ENCODE measurements around the gene VAV2.

DNA sequence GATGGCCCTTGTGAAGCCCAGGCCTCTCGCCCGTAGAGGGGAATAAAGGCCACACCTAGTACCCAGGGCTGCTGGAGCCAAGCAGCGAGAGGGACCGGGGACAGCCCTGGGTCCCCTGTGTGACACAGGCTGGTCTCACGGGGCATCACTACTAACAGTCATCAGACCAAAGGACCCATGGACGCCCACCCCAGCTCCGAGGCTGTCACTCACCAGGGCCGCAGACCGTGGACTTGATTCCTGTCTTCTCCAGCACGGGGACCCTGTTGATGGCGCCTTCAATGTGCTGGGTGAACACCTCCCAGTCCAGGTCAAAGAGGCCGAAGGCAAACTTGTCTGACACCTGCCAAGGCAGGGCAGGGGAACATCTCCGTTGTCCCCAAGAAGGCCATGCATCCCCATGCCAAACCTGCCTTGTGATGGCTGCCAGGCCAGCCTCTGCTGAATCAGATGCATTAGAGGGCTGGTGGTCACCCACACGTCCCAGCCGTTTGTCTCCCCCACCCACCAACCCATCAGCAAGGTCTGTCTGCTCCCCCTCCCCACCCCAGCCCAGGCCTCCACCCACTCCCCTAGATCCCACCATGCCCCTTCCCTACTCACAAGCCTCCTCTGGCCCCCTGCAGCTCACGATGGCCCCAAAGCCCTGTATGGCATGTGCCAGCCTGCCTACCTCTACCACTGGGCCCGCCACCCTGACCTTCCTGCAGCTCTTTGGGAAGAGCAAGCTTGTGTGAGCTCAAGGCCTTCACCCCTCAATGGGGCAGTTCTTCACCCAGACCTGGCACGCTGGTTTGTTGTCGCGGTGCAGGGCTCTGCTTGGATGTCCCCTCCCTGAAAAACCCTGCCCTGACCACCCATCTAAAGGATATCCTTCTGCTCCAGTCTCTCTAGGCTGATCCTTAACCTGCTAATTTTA, 274.8 kb downstream of the VAV2 start:
- TF ChIP-seq CTCF (IDR thresholded peaks at IDR 0.05) (no peak), POLR2A (IDR thresholded peaks at IDR 0.05) (no peak)

Data from tibial nerve (tissue), 3 donors.